Measurements from ENCODE around the gene MAPK8IP1. TPM values are rescaled to one million over a fixed set of nuclear protein-coding genes. Genes with fewer than 3 reads are reported as not detected.

MAPK8IP1 gene
- total RNA-seq, 1 experiment from 2014 or later = 14.2 TPM

- Histone ChIP-seq H3K4me1 (no peaks in the 10 kb centered on the region), H3K9me3 (replicated peaks) (no peaks in the 10 kb centered on the region), H3K36me3 (no peaks in the 10 kb centered on the region), H3K4me3 (no peak overlapping the region), H3K27me3 (peaks cover 12% of the 10 kb centered on the region; the same call in 1 of the 2 replicates), H3K27ac (no peak overlapping the region)
- no peak for DNase-seq
Observed at GRCh38 chr11:45919806-45920530, 34.5 kb downstream of the MAPK8IP1 start.

- peaks cover 16% of the 10 kb centered on the region; the same call in 1 of the 2 replicates for H3K27me3 ChIP-seq
- DNase-seq = no peak
Observed at GRCh38 chr11:45920531-45921477, 35.4 kb downstream of the MAPK8IP1 start.

GRCh38 chr11:45921561-45922424, 36.3 kb downstream of the MAPK8IP1 start:
- Histone ChIP-seq H3K27me3 (peaks cover 18% of the 10 kb centered on the region; the same call in 1 of the 2 replicates), H3K4me1 (no peaks in the 10 kb centered on the region), H3K36me3 (no peaks in the 10 kb centered on the region), H3K9me3 (replicated peaks) (no peaks in the 10 kb centered on the region), H3K4me3 (peak overlapping the region; percentile 27), H3K27ac (no peak overlapping the region)
- no peak for DNase-seq

More at GRCh38 chr11:45920531-45921477, 35.4 kb downstream of the MAPK8IP1 start:
- no peaks in the 10 kb centered on the region for H3K4me1 ChIP-seq
- no peaks in the 10 kb centered on the region for H3K9me3 ChIP-seq (replicated peaks)
- H3K36me3 ChIP-seq = no peaks in the 10 kb centered on the region
- H3K27ac ChIP-seq = no peak overlapping the region
- H3K4me3 ChIP-seq = no peak overlapping the region

GRCh38 chr11:45922425-45923082, 37.1 kb downstream of the MAPK8IP1 start, which contains the start of gene LARGE2:
TSS of gene LARGE2 (plus strand) at chr11:45922656. CDS start at chr11:45922883, 227 bp downstream.
- Histone ChIP-seq H3K27me3 (peaks cover 18% of the 10 kb centered on the region; the same call in 1 of the 2 replicates), H3K27ac (no peak within 1 kb of the TSS), H3K4me1 (no peaks in the 10 kb centered on the region), H3K36me3 (no peaks in the 10 kb centered on the region), H3K4me3 (peak within 1 kb of the TSS; percentile 27), H3K9me3 (replicated peaks) (no peaks in the 10 kb centered on the region)
- DNase-seq = peak in 1 of 2 experiments; percentile 15

- Histone ChIP-seq H3K4me1 (no peaks in the 10 kb centered on the region), H3K27me3 (peaks cover 18% of the 10 kb centered on the region; the same call in 1 of the 2 replicates), H3K4me3 (no peak overlapping the region), H3K27ac (no peak overlapping the region), H3K9me3 (replicated peaks) (no peaks in the 10 kb centered on the region), H3K36me3 (no peaks in the 10 kb centered on the region)
- DNase-seq = peak in 1 of 2 experiments; percentile 2
Observed at GRCh38 chr11:45924036-45924915, 38.8 kb downstream of the MAPK8IP1 start.

- Histone ChIP-seq H3K36me3 (no peaks in the 10 kb centered on the region), H3K4me1 (peaks cover 1% of the 10 kb centered on the region; the same call in 1 of the 2 replicates), H3K27me3 (peaks cover 18% of the 10 kb centered on the region; the same call in 1 of the 2 replicates), H3K4me3 (no peak overlapping the region), H3K9me3 (replicated peaks) (no peaks in the 10 kb centered on the region), H3K27ac (no peak overlapping the region)
- no peak for DNase-seq
Observed at GRCh38 chr11:45924927-45925326, 39.5 kb downstream of the MAPK8IP1 start.

GRCh38 chr11:45925550-45925949, 40.1 kb downstream of the MAPK8IP1 start:
- no peak for DNase-seq
- Histone ChIP-seq H3K27me3 (peaks cover 18% of the 10 kb centered on the region; the same call in 1 of the 2 replicates), H3K36me3 (no peaks in the 10 kb centered on the region), H3K4me3 (no peak overlapping the region), H3K9me3 (replicated peaks) (no peaks in the 10 kb centered on the region), H3K27ac (no peak overlapping the region), H3K4me1 (peaks cover 6% of the 10 kb centered on the region; the same call in 1 of the 2 replicates)

GRCh38 chr11:45926001-45926401, 40.5 kb downstream of the MAPK8IP1 start:
- Histone ChIP-seq H3K9me3 (replicated peaks) (no peaks in the 10 kb centered on the region), H3K36me3 (no peaks in the 10 kb centered on the region), H3K4me3 (no peak overlapping the region), H3K27me3 (peaks cover 18% of the 10 kb centered on the region; the same call in 1 of the 2 replicates), H3K4me1 (peaks cover 6% of the 10 kb centered on the region; the same call in 1 of the 2 replicates), H3K27ac (no peak overlapping the region)
- no peak for DNase-seq

GRCh38 chr11:45926536-45927331, 41.3 kb downstream of the MAPK8IP1 start:
- no peak overlapping the region for H3K4me3 ChIP-seq
- no peak for DNase-seq
- no peak overlapping the region for H3K27ac ChIP-seq
- H3K4me1 ChIP-seq = peaks cover 6% of the 10 kb centered on the region; the same call in 1 of the 2 replicates
- no peaks in the 10 kb centered on the region for H3K9me3 ChIP-seq (replicated peaks)
- H3K27me3 ChIP-seq = peaks cover 18% of the 10 kb centered on the region; the same call in 1 of the 2 replicates
- no peaks in the 10 kb centered on the region for H3K36me3 ChIP-seq

- no peak overlapping the region for H3K27ac ChIP-seq
Observed at GRCh38 chr11:45927332-45927683, 41.9 kb downstream of the MAPK8IP1 start.

GRCh38 chr11:45927684-45928413, 42.4 kb downstream of the MAPK8IP1 start:
- no peak overlapping the region for H3K27ac ChIP-seq
- no peak overlapping the region for H3K4me3 ChIP-seq
- no peaks in the 10 kb centered on the region for H3K36me3 ChIP-seq
- no peak for DNase-seq
- no peaks in the 10 kb centered on the region for H3K9me3 ChIP-seq (replicated peaks)
- peaks cover 18% of the 10 kb centered on the region; the same call in 1 of the 2 replicates for H3K27me3 ChIP-seq
- H3K4me1 ChIP-seq = peaks cover 6% of the 10 kb centered on the region; the same call in 1 of the 2 replicates

More at GRCh38 chr11:45927332-45927683, 41.9 kb downstream of the MAPK8IP1 start:
- peaks cover 18% of the 10 kb centered on the region; the same call in 1 of the 2 replicates for H3K27me3 ChIP-seq
- no peak overlapping the region for H3K4me3 ChIP-seq
- no peaks in the 10 kb centered on the region for H3K36me3 ChIP-seq
- H3K4me1 ChIP-seq = peaks cover 6% of the 10 kb centered on the region; the same call in 1 of the 2 replicates
- DNase-seq = no peak
- no peaks in the 10 kb centered on the region for H3K9me3 ChIP-seq (replicated peaks)
